GM12878 (cell line): ENCODE data around the gene FOXI2. TPM values are rescaled to one million over a fixed set of nuclear protein-coding genes. Genes with fewer than 3 reads are reported as not detected.

Experiments used
- ATAC-seq: fragments of 200-7000 bp; cut with Tn5 transposase; 3 replicates; pipeline ENCODE4 v1.9.1; 2020; ENCODE audit warnings: mild to moderate bottlenecking, moderate library complexity
- BruUV-seq: library from RNA; stranded (reverse); fragments of 400-500 nt; replicated peaks from 2 replicates; lab custom pipeline; 2021; lab: Mats Ljungman, UMichigan
- CTCF ChIA-PET: fragments of 300-600 bp; sonication (Branson Sonifier 250); formaldehyde crosslinking; extraction: SDS; loops from one replicate; lab custom pipeline; 2021; ENCODE audit warnings: inconsistent platforms; lab: Yijun Ruan, JAX
- POLR2A ChIA-PET: fragments of 350-600 bp; formaldehyde crosslinking; extraction: SDS; loops from one replicate; lab custom pipeline; 2021; ENCODE audit warnings: inconsistent platforms; lab: Charles Lee
- RAD21 ChIA-PET: fragments of 300-600 bp; sonication (Branson Sonifier 250); formaldehyde crosslinking; loops from one replicate; lab custom pipeline; 2023; ENCODE audit warnings: antibody characterized with exemption; ENCODE audit not compliant: unreplicated experiment; lab: Charles Lee
- SMC1A ChIA-PET: fragments of 300-600 bp; sonication (Branson Sonifier 250); formaldehyde crosslinking; loops from one replicate; lab custom pipeline; 2023; ENCODE audit not compliant: unreplicated experiment, uncharacterized antibody; lab: Charles Lee
- DNase-seq: peaks from one replicate; pipeline ENCODE4 v3.0.0-alpha.2; 2011; ENCODE audit warnings: low read depth, low spot score
- FAIRE-seq: peaks from 3 replicates; lab custom pipeline; 2011; peaks lifted over from hg19 to GRCh38; lab: Jason Lieb, UNC
- H2AFZ ChIP-seq: 2 replicates; pipeline ENCODE4 v1.6.0; 2011; ENCODE audit warnings: low read depth, low read length, control low read depth; ENCODE audit not compliant: control insufficient read depth
- H3K27ac ChIP-seq: 2 replicates; pipeline ENCODE4 v1.5.1; 2011; ENCODE audit warnings: control low read depth; ENCODE audit not compliant: control insufficient read depth, insufficient read depth
- H3K27me3 ChIP-seq, 2 experiments: replicated peaks in 1 of 2; 2 replicates each; pipeline versions ENCODE4 v1.6.0 to v1.6.1; 2011; ENCODE audit warnings: low read length in 1 of 2; ENCODE audit not compliant: control insufficient read depth in 2 of 2, insufficient read depth in 2 of 2
- H3K36me3 ChIP-seq, 2 experiments: 2 replicates each; pipeline ENCODE4 v1.5.1; 2011; ENCODE audit warnings: low read length in 1 of 2; ENCODE audit not compliant: control insufficient read depth in 2 of 2, insufficient read depth in 2 of 2
- H3K4me1 ChIP-seq: 2 replicates; pipeline ENCODE4 v1.6.1; 2011; ENCODE audit warnings: mild to moderate bottlenecking, low read length, moderate library complexity, mixed read lengths; ENCODE audit not compliant: control insufficient read depth, insufficient read depth
- H3K4me2 ChIP-seq: 2 replicates; pipeline ENCODE4 v1.6.0; 2011; ENCODE audit warnings: control low read depth; ENCODE audit not compliant: control insufficient read depth, insufficient read depth
- H3K4me3 ChIP-seq: fragments of 200-600 bp; sonication (generic); 2 replicates; pipeline ENCODE4 v1.5.1; 2016
- H3K79me2 ChIP-seq: 2 replicates; pipeline ENCODE4 v1.6.0; 2011; ENCODE audit warnings: low read length; ENCODE audit not compliant: control insufficient read depth, insufficient read depth
- H3K9ac ChIP-seq: 2 replicates; pipeline ENCODE4 v1.8.0; 2011; ENCODE audit warnings: low read length, control low read depth, mixed read lengths; ENCODE audit not compliant: control insufficient read depth, insufficient read depth
- H3K9me3 ChIP-seq: replicated peaks from 3 replicates; pipeline ENCODE4 v1.5.1; 2011; ENCODE audit warnings: mild to moderate bottlenecking, low read length; ENCODE audit not compliant: control insufficient read depth, insufficient read depth
- H4K20me1 ChIP-seq: 2 replicates; pipeline ENCODE4 v1.6.0; 2011; ENCODE audit not compliant: control insufficient read depth, insufficient read depth
- ATF7 ChIP-seq: fragments of 450-650 bp; IDR thresholded peaks from 2 replicates; pipeline ENCODE4 v1.6.1; 2016; ENCODE audit warnings: low read depth, mild to moderate bottlenecking
- CHD4 ChIP-seq: fragments of 200-600 bp; sonication (generic); IDR thresholded peaks from 2 replicates; pipeline ENCODE4 v1.6.1; 2016; ENCODE audit warnings: mild to moderate bottlenecking
- IKZF2 ChIP-seq, 2 experiments: fragments of 450-650 bp; IDR thresholded peaks; 2 replicates each; pipeline ENCODE4 v1.6.1; 2017; ENCODE audit warnings: mild to moderate bottlenecking in 2 of 2, moderate library complexity in 2 of 2
- IRF4 ChIP-seq: IDR thresholded peaks from 2 replicates; pipeline ENCODE4 v1.6.1; 2011; ENCODE audit warnings: low read depth, low read length
- KDM1A ChIP-seq: fragments of 200-600 bp; sonication (generic); IDR thresholded peaks from 2 replicates; pipeline ENCODE4 v1.6.1; 2016; ENCODE audit warnings: borderline replicate concordance
- MEF2B ChIP-seq: fragments of 450-650 bp; IDR thresholded peaks from 2 replicates; pipeline ENCODE4 v1.6.1; 2018; ENCODE audit warnings: mild to moderate bottlenecking, moderate library complexity; ENCODE audit not compliant: partially characterized antibody, poor library complexity, severe bottlenecking
- RAD21 ChIP-seq: IDR thresholded peaks from 2 replicates; pipeline ENCODE4 v1.6.1; 2011; ENCODE audit warnings: mild to moderate bottlenecking, low read depth, low read length, moderate library complexity; ENCODE audit not compliant: insufficient read depth
- RB1 ChIP-seq: fragments of 450-650 bp; formaldehyde crosslinking; IDR thresholded peaks from 2 replicates; pipeline ENCODE4 v1.6.1; 2017; ENCODE audit warnings: mild to moderate bottlenecking, borderline replicate concordance
- SPI1 ChIP-seq: IDR thresholded peaks from 2 replicates; pipeline ENCODE4 v1.6.1; 2011; ENCODE audit warnings: low read depth, mild to moderate bottlenecking, low read length, moderate library complexity, borderline replicate concordance; ENCODE audit not compliant: insufficient read depth
- TAF1 ChIP-seq: IDR thresholded peaks from 2 replicates; pipeline ENCODE4 v1.6.1; 2011; ENCODE audit warnings: mild to moderate bottlenecking, low read depth, low read length, borderline replicate concordance
- ZBED1 ChIP-seq: IDR thresholded peaks from 2 replicates; pipeline ENCODE4 v1.6.1; 2016; ENCODE audit warnings: borderline replicate concordance
- ZNF24 ChIP-seq: fragments of 450-650 bp; IDR thresholded peaks from 2 replicates; pipeline ENCODE4 v1.6.1; 2017; ENCODE audit warnings: antibody characterized with exemption, mild to moderate bottlenecking
- ZZZ3 ChIP-seq: IDR thresholded peaks from 2 replicates; pipeline ENCODE4 v1.6.1; 2011; ENCODE audit warnings: low read depth; ENCODE audit not compliant: control insufficient read depth, insufficient read length
- WGBS: methylation state at CpG from one replicate; pipeline ENCODE4 v1.1.6; 2016; ENCODE audit warnings: low lambda C conversion rate; ENCODE audit not compliant: insufficient replicate concordance, insufficient coverage; ENCODE audit errors: missing lambda C conversion rate; 5-methylcytosine and 5-hydroxymethylcytosine counted together
- in situ Hi-C: fragments of 300-500 bp; cut with MboI; formaldehyde crosslinking; loops from 9 replicates; pipeline ENCODE4 v1.14.3; 2018; ENCODE audit warnings: mixed read lengths
- intact Hi-C: fragments of 100-400 bp; cut with micrococcal nuclease; formaldehyde crosslinking; loops from one replicate; pipeline ENCODE4 v1.14.2; 2022; ENCODE audit not compliant: unreplicated experiment
- polyA plus RNA-seq, 11 experiments: library from polyadenylated mRNA; depleted of rRNA in 4 of 11; unstranded in 6 of 11; stranded (reverse) in 5 of 11; fragments of >200 nt; fragmentation: Nextera tagmentation in 4 of 11; fragmentation: Illumina TruSeq in 1 of 11; extraction: Ambion mirVana in 4 of 11; extraction: Trizol in 1 of 11; gene quantifications; 1 replicate in 1 of 11; 2 replicates in 10 of 11; pipeline versions ENCODE4 v1.2.1 to v1.2.3, GENCODE V29; 2011 to 2016; ENCODE audit warnings: inconsistent platforms in 2 of 11, missing spikeins in 2 of 11, low read depth in 1 of 11
- total RNA-seq, 4 experiments: library from RNA; depleted of rRNA in 3 of 4; stranded (reverse); fragments of >200 nt in 3 of 4; fragmentation: Illumina TruSeq in 1 of 4; extraction: Trizol in 1 of 4; gene quantifications; 2 replicates each; pipeline versions ENCODE4 v1.2.1 to v1.2.3, GENCODE V29; 2013 to 2021

The FOXI2 gene
- total and polyA plus RNA-seq, 10 of the 15 experiments (the other 5 are each of a cell fraction or from before 2014, with no cell fraction given): not detected

DNA sequence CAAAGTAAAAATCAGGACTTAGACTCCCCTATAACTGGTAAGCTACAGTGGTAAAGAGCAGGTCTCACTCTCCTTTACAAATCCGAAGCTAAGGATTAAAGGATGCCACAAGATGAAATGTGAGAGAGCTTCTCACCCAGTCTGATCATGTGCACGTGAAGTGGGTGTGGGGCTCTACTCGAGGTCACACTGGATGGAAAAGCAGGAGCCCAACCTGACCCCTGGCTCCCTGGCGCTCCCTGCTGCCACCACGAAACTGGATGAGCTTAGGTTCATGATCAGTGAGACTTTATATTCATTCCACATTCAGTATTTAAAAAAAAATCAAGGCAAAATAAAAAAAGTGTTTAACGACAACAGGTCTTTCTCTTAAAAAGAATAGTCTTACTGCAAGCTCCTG lies 21.7 kb upstream of the FOXI2 start:
- RAD21 ChIA-PET: interaction anchor here (0.8 to 1.9 kb wide), 4 partner anchors 139 to 354 kb away, joined by 3 to 23 read pairs (median 6); no protein-coding TSS in a partner anchor
- H2AFZ ChIP-seq: no peak overlapping the region
- BruUV-seq: no TSS peak
- POLR2A ChIA-PET: no interaction called here
- no peaks in the 10 kb centered on the region for H4K20me1 ChIP-seq
- intact Hi-C loops (no loop called here), in situ Hi-C loops (loop anchor here (10.0 kb wide), 2 partner anchors 140 to 300 kb away; no protein-coding TSS in a partner anchor)
- H3K4me3 ChIP-seq: no peak overlapping the region
- SMC1A ChIA-PET: interaction anchor here (1.0 to 2.8 kb wide), 6 partner anchors 19 to 354 kb away, joined by 3 to 31 read pairs (median 4); no protein-coding TSS in a partner anchor
- H3K27ac ChIP-seq: no peak overlapping the region
- no peaks in the 10 kb centered on the region for H3K4me1 ChIP-seq
- no peaks in the 10 kb centered on the region for H3K9me3 ChIP-seq
- no peak for FAIRE-seq
- H3K36me3 ChIP-seq: no peaks in the 10 kb centered on the region
- no peak for ATAC-seq
- H3K4me2 ChIP-seq: no peak overlapping the region
- H3K79me2 ChIP-seq: no peaks in the 10 kb centered on the region
- no peak overlapping the region for H3K9ac ChIP-seq
- 1% methylated on average over 6 of the region's 6 CpGs for WGBS
- H3K27me3 ChIP-seq: no peaks in the 10 kb centered on the region
- CTCF ChIA-PET: interaction anchor here (0.5 to 2.4 kb wide), 15 partner anchors 8 to 560 kb away, joined by 3 to 36 read pairs (median 4); no protein-coding TSS in a partner anchor
- no peak for TF ChIP-seq RB1
- TF ChIP-seq SPI1: no peak
- TF ChIP-seq ATF7: no peak
- no peak for TF ChIP-seq KDM1A
- no peak for TF ChIP-seq ZBED1
- TF ChIP-seq ZNF24: no peak
- no peak for TF ChIP-seq ZZZ3
- TF ChIP-seq IKZF2 (IDR thresholded peaks at IDR 0.05): no peak
- TF ChIP-seq IRF4: no peak
- no peak for TF ChIP-seq MEF2B
- TF ChIP-seq CHD4: no peak
- no peak for TF ChIP-seq TAF1
- TF ChIP-seq RAD21: no peak
- DNase-seq: no peak
